A549 treated with CpdA at 1 μM for 4 hours (cell line): ENCODE measurements around the gene CAPZA3. TPM values are rescaled to one million over a fixed set of nuclear protein-coding genes. Genes with fewer than 3 reads are reported as not detected.

Source experiments
- total RNA-seq: library from RNA; stranded (reverse); fragments of 200-300 nt; extraction: Qiagen RNA extraction; gene quantifications from 5 replicates; pipeline ENCODE4 v1.2.3, GENCODE V29; 2022; ENCODE audit warnings: low read depth

The CAPZA3 gene
- not detected in 5 replicates for total RNA-seq

DNA sequence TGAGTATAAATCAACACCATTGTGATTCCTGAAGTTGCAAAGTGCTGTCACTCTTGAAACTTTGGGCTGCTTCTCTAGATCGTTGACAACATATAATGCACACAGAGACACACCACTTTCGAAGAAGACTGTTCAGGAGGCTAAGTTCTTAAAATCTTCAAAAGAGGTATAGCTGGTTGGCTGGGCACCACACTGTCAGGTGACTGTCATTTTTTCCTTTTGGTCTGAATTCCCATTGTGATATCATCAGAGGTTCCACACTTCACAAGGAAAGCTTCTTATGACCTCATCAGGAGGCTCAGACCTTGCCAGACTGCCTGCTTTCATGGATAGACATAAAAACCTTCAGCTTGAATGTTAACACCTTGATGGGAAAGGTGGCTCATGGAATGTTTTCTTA, at the start of gene CAPZA3, which contains the start of gene PLCZ1:
Gene CAPZA3, plus strand, starts transcription at position 301 of the 400 bp plus-strand sequence. CDS start 150 bp downstream, outside the sequence.
Gene PLCZ1, minus strand, starts transcription at position 194 of the 400 bp plus-strand sequence. CDS start 641 bp downstream, outside the sequence.

Other genes with a start within 250 kb of the CAPZA3 start
- not detected in 5 replicates for gene PLCZ1, start 107 bp upstream of the CAPZA3 start, total RNA-seq